GM23338 (cell line): ENCODE data around the gene NPAT. TPM values are rescaled to one million over a fixed set of nuclear protein-coding genes. Genes with fewer than 3 reads are reported as not detected.

Experiments used
- ATAC-seq: fragments of 200-7000 bp; cut with Tn5 transposase; 3 replicates; pipeline ENCODE4 v1.9.1; 2020
- DNase-seq: peaks from one replicate; pipeline ENCODE4 v3.0.0-alpha.2; 2015; ENCODE audit warnings: low spot score
- H2AFZ ChIP-seq: fragments of 200-600 bp; sonication (generic); 2 replicates; pipeline ENCODE4 v1.8.0; 2016; ENCODE audit warnings: antibody characterized with exemption, mild to moderate bottlenecking, moderate library complexity
- H3F3A ChIP-seq: fragments of 200-600 bp; sonication (generic); replicated peaks from 2 replicates; pipeline ENCODE4 v1.8.0; 2017; ENCODE audit warnings: antibody characterized with exemption, mixed run types, low read depth
- H3K27ac ChIP-seq: fragments of 200-600 bp; sonication (generic); 2 replicates; pipeline ENCODE4 v1.6.1; 2016; ENCODE audit warnings: low read depth
- H3K27me3 ChIP-seq: fragments of 200-600 bp; sonication (generic); 2 replicates; pipeline ENCODE4 v1.8.0; 2016; ENCODE audit warnings: mild to moderate bottlenecking, mixed run types, moderate library complexity; ENCODE audit not compliant: insufficient read depth
- H3K36me3 ChIP-seq: fragments of 200-600 bp; sonication (generic); 2 replicates; pipeline ENCODE4 v1.8.0; 2016; ENCODE audit warnings: mild to moderate bottlenecking; ENCODE audit not compliant: insufficient read depth
- H3K4me1 ChIP-seq: fragments of 200-600 bp; sonication (generic); 2 replicates; pipeline ENCODE4 v1.8.0; 2016; ENCODE audit warnings: mild to moderate bottlenecking, moderate library complexity; ENCODE audit not compliant: insufficient read depth
- H3K4me2 ChIP-seq: fragments of 200-600 bp; sonication (generic); 2 replicates; pipeline ENCODE4 v1.7.1; 2017; ENCODE audit warnings: mixed run types
- H3K4me3 ChIP-seq: fragments of 200-600 bp; sonication (generic); 2 replicates; pipeline ENCODE4 v1.6.1; 2016; ENCODE audit warnings: mixed run types
- H3K79me2 ChIP-seq: fragments of 200-600 bp; sonication (generic); replicated peaks from 2 replicates; pipeline ENCODE4 v1.8.0; 2017; ENCODE audit warnings: mild to moderate bottlenecking; ENCODE audit not compliant: insufficient read depth
- H3K9me2 ChIP-seq: fragments of 200-600 bp; sonication (generic); 2 replicates; pipeline ENCODE4 v1.8.0; 2017; ENCODE audit not compliant: insufficient read depth
- H4K20me1 ChIP-seq: fragments of 200-600 bp; sonication (generic); replicated peaks from 2 replicates; pipeline ENCODE4 v1.8.0; 2017; ENCODE audit warnings: mild to moderate bottlenecking; ENCODE audit not compliant: insufficient read depth
- H3K27ac Mint-ChIP-seq: 2 replicates; pipeline ENCODE4 v1.8.0; 2020; ENCODE audit warnings: inconsistent platforms, mild to moderate bottlenecking, moderate library complexity, mixed read lengths
- H3K27me3 Mint-ChIP-seq: 3 replicates; pipeline ENCODE4 v1.8.0; 2022; ENCODE audit warnings: low read depth, mild to moderate bottlenecking, moderate library complexity, mixed read lengths, inconsistent platforms; ENCODE audit not compliant: insufficient read depth, poor library complexity
- H3K36me3 Mint-ChIP-seq: 3 replicates; pipeline ENCODE4 v1.8.0; 2021; ENCODE audit warnings: low read depth, mild to moderate bottlenecking, inconsistent platforms, moderate library complexity, mixed read lengths
- H3K4me1 Mint-ChIP-seq: 3 replicates; pipeline ENCODE4 v1.8.0; 2020; ENCODE audit warnings: mild to moderate bottlenecking, inconsistent platforms, mixed read lengths
- H3K4me3 Mint-ChIP-seq: 3 replicates; pipeline ENCODE4 v1.8.0; 2021; ENCODE audit warnings: moderate library complexity, mild to moderate bottlenecking, inconsistent platforms, mixed read lengths
- H3K9me3 Mint-ChIP-seq: 3 replicates; pipeline ENCODE4 v1.8.0; 2020; ENCODE audit warnings: moderate library complexity, mild to moderate bottlenecking, inconsistent platforms, mixed read lengths
- CTCF ChIP-seq, 2 experiments: fragments of 200-600 bp in 1 of 2; sonication (generic) in 1 of 2; conservative IDR thresholded peaks; 2 replicates each; pipeline versions ENCODE4 v1.5.1 to v1.6.1; 2016 to 2017; ENCODE audit warnings: antibody characterized with exemption in 2 of 2, low read depth in 2 of 2, mild to moderate bottlenecking in 2 of 2, moderate library complexity in 1 of 2
- EZH2 ChIP-seq: fragments of 200-600 bp; sonication (generic); IDR thresholded peaks from one replicate; pipeline ENCODE4 v1.8.0; 2017; ENCODE audit warnings: antibody characterized with exemption, mild to moderate bottlenecking, low read depth; ENCODE audit not compliant: unreplicated experiment
- EZH2phosphoT487 ChIP-seq: fragments of 200-600 bp; sonication (generic); IDR thresholded peaks from one replicate; pipeline ENCODE4 v1.8.1; 2018; ENCODE audit warnings: antibody characterized with exemption; ENCODE audit not compliant: unreplicated experiment
- JUNB ChIP-seq: IDR thresholded peaks from one replicate; pipeline ENCODE4 v1.6.1; 2016; ENCODE audit warnings: antibody characterized with exemption; ENCODE audit not compliant: unreplicated experiment
- POLR2AphosphoS5 ChIP-seq: IDR thresholded peaks from 2 replicates; pipeline ENCODE4 v1.6.1; 2016; ENCODE audit warnings: antibody characterized with exemption, low read depth
- REST ChIP-seq: IDR thresholded peaks from one replicate; pipeline ENCODE4 v1.6.1; 2018; ENCODE audit warnings: antibody characterized with exemption; ENCODE audit not compliant: unreplicated experiment
- ZNF114 ChIP-seq: fragments of 250-450 bp; sonication (Bioruptor Pico); IDR thresholded peaks from 2 replicates; pipeline ENCODE4 v1.5.0; 2020; ENCODE audit warnings: mild to moderate bottlenecking, moderate library complexity
- ZNF462 ChIP-seq: fragments of 250-450 bp; sonication (Bioruptor Pico); IDR thresholded peaks from 2 replicates; pipeline ENCODE4 v1.5.0; 2020; ENCODE audit warnings: mild to moderate bottlenecking, moderate library complexity
- polyA plus RNA-seq: library from polyadenylated mRNA; unstranded; fragments of >200 nt; fragmentation: Nextera tagmentation; extraction: Ambion mirVana; gene quantifications from 2 replicates; pipeline ENCODE4 v1.2.1, GENCODE V29; 2016
- total RNA-seq: library from RNA; depleted of rRNA; stranded (reverse); fragments of >200 nt; shearing (Covaris generic); gene quantifications from 2 replicates; pipeline ENCODE4 v1.2.3, GENCODE V29; 2014

Gene NPAT
- total and polyA plus RNA-seq, 2 experiments from 2014 or later, result 24.2 to 25.1 TPM

GRCh38 chr11:108193725-108194124 lies 28.7 kb downstream of the NPAT start (continued):
- TF ChIP-seq ZNF462 (CRISPR knock-in tag) (no peak), REST (no peak), EZH2phosphoT487 (no peak), POLR2AphosphoS5 (no peak), JUNB (no peak), ZNF114 (CRISPR knock-in tag) (no peak)

- Histone ChIP-seq H3K27ac (no peak overlapping the region), H3K4me1 (no peaks in the 10 kb centered on the region), H3K4me2 (no peak overlapping the region), H3K27me3 (no peaks in the 10 kb centered on the region), H4K20me1 (peaks cover 3% of the 10 kb centered on the region; the same call in 1 of the 2 replicates), H3K9me2 (no peaks in the 10 kb centered on the region), H3K79me2 (no peaks in the 10 kb centered on the region), H3K4me3 (no peak overlapping the region), H2AFZ (no peak overlapping the region), H3F3A (0 out of 2 replicates have a peak, but pooled peaks cover 4% of the 10 kb centered on the region), H3K36me3 (peaks cover 15% of the 10 kb centered on the region)
- Mint-ChIP-seq H3K4me1 (no peaks in the 10 kb centered on the region), H3K36me3 (peaks cover 63% of the 10 kb centered on the region), H3K9me3 (no peaks in the 10 kb centered on the region), H3K4me3 (no peak overlapping the region), H3K27me3 (peaks cover 3% of the 10 kb centered on the region), H3K27ac (no peak overlapping the region)
- DNase-seq, result no peak
- TF ChIP-seq CTCF (conservative IDR thresholded peaks at IDR 0.05; ENCODE audit: low read depth in 2 of 2) (no peak), EZH2 (no peak), POLR2AphosphoS5 (no peak)
- ATAC-seq, result no peak
Observed at GRCh38 chr11:108177570-108177969, 44.9 kb downstream of the NPAT start.
